Aorta (tissue), 5 donors: Measurements from ENCODE around the gene CAVIN3. TPM values are rescaled to one million over a fixed set of nuclear protein-coding genes. Genes with fewer than 3 reads are reported as not detected.

ENCODE experiments used
- ATAC-seq: fragments of 200-7000 bp; cut with Tn5 transposase; one replicate; pipeline ENCODE4 v1.9.1; 2022; ENCODE audit warnings: moderate library complexity; ENCODE audit not compliant: low FRiP score
- DNase-seq, 2 donors: peaks; one replicate each; pipeline ENCODE4 v3.0.0-alpha.2; 2020
- H3K27ac ChIP-seq, 2 donors: one replicate each; pipeline ENCODE4 v1.5.1; 2013; ENCODE audit warnings: low read length in 2 of 2, mild to moderate bottlenecking in 2 of 2, moderate library complexity in 2 of 2, control low read depth in 1 of 2, inconsistent platforms in 1 of 2, low read depth in 1 of 2
- H3K27me3 ChIP-seq, 2 donors: one replicate each; pipeline ENCODE4 v1.6.1; 2013; ENCODE audit warnings: control low read depth in 1 of 2, low read length in 1 of 2, mild to moderate bottlenecking in 1 of 2, moderate library complexity in 1 of 2; ENCODE audit not compliant: insufficient read depth in 2 of 2, control insufficient read depth in 1 of 2
- H3K36me3 ChIP-seq, 2 donors: one replicate each; pipeline ENCODE4 v1.6.1; 2013; ENCODE audit warnings: control low read depth in 1 of 2, low read length in 1 of 2, mild to moderate bottlenecking in 1 of 2; ENCODE audit not compliant: insufficient read depth in 2 of 2, control insufficient read depth in 1 of 2
- H3K4me1 ChIP-seq, 2 donors: one replicate each; pipeline ENCODE4 v1.6.1; 2013; ENCODE audit warnings: low read length in 2 of 2, control low read depth in 1 of 2, mild to moderate bottlenecking in 1 of 2, moderate library complexity in 1 of 2; ENCODE audit not compliant: insufficient read depth in 2 of 2, control insufficient read depth in 1 of 2
- H3K4me3 ChIP-seq, 2 donors: one replicate each; pipeline ENCODE4 v1.5.1; 2013; ENCODE audit warnings: low read length in 2 of 2, control low read depth in 1 of 2, mild to moderate bottlenecking in 1 of 2
- H3K9me3 ChIP-seq: one replicate; pipeline ENCODE4 v1.6.1; 2013; ENCODE audit warnings: mild to moderate bottlenecking, low read length; ENCODE audit not compliant: control insufficient read depth
- WGBS, 2 donors: extraction: QIAGEN DNeasy Blood & Tissue Kit; methylation state at CpG; one replicate each; pipeline ENCODE4 v1.1.7; 2013; 5-methylcytosine and 5-hydroxymethylcytosine counted together
- intact Hi-C, 2 donors: fragments of 100-400 bp; cut with DNase I; formaldehyde crosslinking; loops; one replicate each; pipeline versions ENCODE4 v1.14.2 to v1.15.0; 2022
- polyA plus RNA-seq, 2 donors: library from polyadenylated mRNA; stranded (reverse); fragments of 200-250 nt; gene quantifications; one replicate each; pipeline ENCODE4 v1.2.3, GENCODE V29; 2013
- total RNA-seq, 2 donors: library from RNA; stranded (reverse); fragmentation: NEBNext Ultra II Directional; extraction: Animal tissue kit (Norgen Biotek cat#: 25700); gene quantifications; one replicate each; pipeline ENCODE4 v1.2.1, GENCODE V29; 2021
- donor health status: healthy with polysubstance abuse.
- donor health status: Bipolar disorder and iron deficiency.
- donor health status: DM: no; HTN: no; CAD: no.
- donor health status: DM: no; HTN: no; CAD: no.
- donor health status: DM: yes; HTN: yes; CAD: no.

CAVIN3 gene
- total and polyA plus RNA-seq, 4 donors: 102 to 309 (median 172) TPM

GRCh38 chr11:6319704-6320410 is 444 bp downstream of the CAVIN3 start:
- peaks cover 0 to 5% of the 10 kb centered on the region in 2 donors for H3K4me1 ChIP-seq
- H3K4me3 ChIP-seq: peak overlapping the region; percentile 66 to 71
- no peaks in the 10 kb centered on the region for H3K9me3 ChIP-seq
- intact Hi-C loops: loop anchor here (1.0 to 5.0 kb wide), 3 partner anchors 32 to 68 kb away; no protein-coding TSS in a partner anchor
- 0 to 1% methylated on average over 46 to 50 of the region's 50 CpGs for WGBS, 2 donors
- ATAC-seq (peak; percentile 95), DNase-seq (peak; percentile 96)
- no peaks in the 10 kb centered on the region for H3K36me3 ChIP-seq
- H3K27me3 ChIP-seq: no peaks in the 10 kb centered on the region
- peak overlapping the region; percentile 88 to 99 for H3K27ac ChIP-seq

DNA sequence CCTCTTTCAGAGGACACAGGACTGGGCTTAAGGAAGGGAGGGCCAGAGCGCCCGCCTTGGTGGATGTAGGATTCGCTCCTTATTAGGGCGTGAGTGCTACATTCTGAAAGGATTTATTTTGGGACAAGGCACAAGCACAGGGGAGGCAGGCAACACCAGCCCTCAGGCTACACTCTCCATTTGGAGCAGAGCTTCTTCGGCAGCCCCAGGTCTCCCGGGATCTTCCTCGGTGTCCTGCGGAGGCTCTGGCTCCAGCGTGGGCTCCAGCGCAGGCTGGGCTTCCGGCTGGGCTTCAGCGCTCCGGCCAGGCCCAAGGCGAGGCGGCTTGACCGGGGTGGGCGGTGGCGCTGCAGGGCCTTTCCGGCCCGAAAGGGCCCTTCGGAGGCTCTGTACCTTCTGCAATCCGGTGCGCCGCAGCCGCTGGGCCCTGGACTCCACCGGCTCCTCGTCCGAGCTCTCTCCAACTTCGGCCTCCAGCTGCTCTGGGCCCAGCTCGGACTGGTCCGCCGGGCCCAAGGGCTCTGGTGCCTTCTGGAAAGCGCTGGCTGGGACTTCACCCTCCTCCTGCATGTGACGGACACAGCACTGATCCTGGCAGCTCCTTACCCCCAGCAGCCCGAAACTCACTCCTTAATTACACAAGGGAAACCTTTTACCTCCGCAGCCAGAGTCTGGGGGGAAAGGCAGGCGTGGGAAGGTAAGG is 1.1 kb downstream of the CAVIN3 start:
- peak overlapping the region; percentile 87 to 99 for H3K27ac ChIP-seq
- ATAC-seq (peak; percentile 67), DNase-seq (peak; percentile 72 to 87)
- H3K4me1 ChIP-seq: peaks cover 0 to 5% of the 10 kb centered on the region in 2 donors
- intact Hi-C loops: loop anchor here (1.0 to 5.0 kb wide), 3 partner anchors 33 to 67 kb away; no protein-coding TSS in a partner anchor
- no peaks in the 10 kb centered on the region for H3K9me3 ChIP-seq
- H3K4me3 ChIP-seq: peak overlapping the region; percentile 66 to 68
- WGBS, 2 donors: 0 to 2% methylated on average over 31 to 37 of the region's 37 CpGs
- H3K27me3 ChIP-seq: no peaks in the 10 kb centered on the region
- no peaks in the 10 kb centered on the region for H3K36me3 ChIP-seq

DNA sequence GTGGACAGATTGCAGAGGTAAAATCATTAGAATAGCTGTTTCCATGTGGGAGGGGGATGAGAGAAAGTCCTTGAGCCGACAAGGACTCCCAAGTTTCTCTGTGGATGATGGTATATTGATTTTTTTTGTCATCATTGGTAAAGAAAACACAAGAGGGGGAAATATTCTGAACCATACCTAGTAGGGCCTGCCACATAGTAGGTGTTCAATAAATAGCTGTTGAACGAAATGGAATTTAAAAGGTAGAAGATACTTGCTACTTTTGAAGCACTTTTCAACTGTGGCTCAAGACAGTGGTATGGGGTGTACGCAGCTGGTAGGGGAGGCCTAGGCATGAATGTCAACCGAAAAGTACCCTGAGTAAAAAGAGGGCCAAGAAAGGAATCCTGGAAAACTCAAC is 2.1 kb downstream of the CAVIN3 start:
- intact Hi-C loops: loop anchor here (1.0 to 5.0 kb wide), 3 partner anchors 34 to 83 kb away; no protein-coding TSS in a partner anchor
- H3K27ac ChIP-seq: peak overlapping the region; percentile 87 to 99
- H3K4me3 ChIP-seq: peak overlapping the region in 1 of 2 donors; percentile 68
- DNase-seq (no peak), ATAC-seq (no peak)
- WGBS, 2 donors: 55 to 60% methylated on average over 4 of the region's 4 CpGs
- H3K9me3 ChIP-seq: no peaks in the 10 kb centered on the region
- H3K36me3 ChIP-seq: no peaks in the 10 kb centered on the region
- no peaks in the 10 kb centered on the region for H3K27me3 ChIP-seq
- peaks cover 0 to 5% of the 10 kb centered on the region in 2 donors for H3K4me1 ChIP-seq

- no peak overlapping the region for H3K4me3 ChIP-seq
- H3K9me3 ChIP-seq: no peaks in the 10 kb centered on the region
- peak; percentile 73 to 79 for DNase-seq
- no peaks in the 10 kb centered on the region for H3K4me1 ChIP-seq
- H3K36me3 ChIP-seq: no peaks in the 10 kb centered on the region
- no peak for ATAC-seq
- intact Hi-C loops: loop anchor here (2.0 to 5.0 kb wide), 3 partner anchors 36 to 65 kb away; no protein-coding TSS in a partner anchor
- 1% methylated on average over 10 of the region's 10 CpGs for WGBS, 2 donors
- H3K27ac ChIP-seq: no peak overlapping the region
- H3K27me3 ChIP-seq: no peaks in the 10 kb centered on the region
These were observed 4.4 kb downstream of the CAVIN3 start for GRCh38 chr11:6315811-6316425.

DNA sequence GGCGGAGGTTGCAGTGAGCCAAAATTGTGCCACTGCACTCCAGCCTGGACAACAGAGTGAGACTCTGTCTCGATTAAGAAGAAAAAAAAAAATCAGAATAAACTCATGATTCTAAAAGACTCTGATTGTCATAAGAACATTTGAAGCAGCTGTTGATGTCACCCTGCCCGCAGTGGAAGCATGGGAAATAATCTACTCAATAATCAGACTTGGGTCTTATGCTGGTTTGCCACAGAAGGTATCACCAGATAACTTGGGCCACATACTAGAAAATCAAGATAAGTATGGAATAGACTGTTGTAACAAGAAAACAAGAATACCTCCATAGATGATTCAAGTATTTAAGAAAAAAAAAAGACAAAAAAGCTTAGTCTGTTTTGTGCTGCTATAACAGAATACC is 8.2 kb downstream of the CAVIN3 start:
- intact Hi-C loops: no loop called here
- no peak for ATAC-seq

DNA sequence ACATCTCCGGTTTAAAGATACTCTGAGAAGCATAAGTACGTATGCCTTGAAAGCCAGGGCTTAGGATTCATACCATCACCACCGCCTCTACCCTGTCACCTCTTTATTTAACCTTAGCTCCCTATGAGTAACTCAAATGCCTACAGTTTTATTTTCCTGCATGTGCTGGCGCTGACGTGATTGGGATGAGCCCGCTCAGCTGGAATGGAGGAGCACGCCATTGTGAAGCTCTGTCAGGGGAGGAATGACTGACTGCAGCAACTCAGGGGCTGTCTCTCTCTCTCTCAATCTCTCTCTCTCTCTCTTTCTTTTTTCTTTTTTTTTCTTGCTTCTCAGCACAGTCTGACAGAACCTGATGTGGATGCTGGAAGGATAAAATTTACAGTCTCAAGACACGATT is 12.4 kb downstream of the CAVIN3 start:
- Histone ChIP-seq H3K36me3 (no peaks in the 10 kb centered on the region), H3K4me3 (no peak overlapping the region), H3K9me3 (no peaks in the 10 kb centered on the region), H3K4me1 (no peaks in the 10 kb centered on the region), H3K27me3 (no peaks in the 10 kb centered on the region), H3K27ac (no peak overlapping the region)
- intact Hi-C loops: no loop called here
- no peak for ATAC-seq
- no peak for DNase-seq
- WGBS, 2 donors: 76 to 80% methylated on average over 8 of the region's 8 CpGs

More for the DNA sequence above, 8.2 kb downstream of the CAVIN3 start:
- WGBS, 2 donors: 92 to 93% methylated on average over 3 of the region's 3 CpGs
- H3K36me3 ChIP-seq: no peaks in the 10 kb centered on the region
- DNase-seq: no peak
- H3K9me3 ChIP-seq: no peaks in the 10 kb centered on the region
- no peaks in the 10 kb centered on the region for H3K27me3 ChIP-seq
- H3K27ac ChIP-seq: no peak overlapping the region
- no peaks in the 10 kb centered on the region for H3K4me1 ChIP-seq
- no peak overlapping the region for H3K4me3 ChIP-seq

DNA sequence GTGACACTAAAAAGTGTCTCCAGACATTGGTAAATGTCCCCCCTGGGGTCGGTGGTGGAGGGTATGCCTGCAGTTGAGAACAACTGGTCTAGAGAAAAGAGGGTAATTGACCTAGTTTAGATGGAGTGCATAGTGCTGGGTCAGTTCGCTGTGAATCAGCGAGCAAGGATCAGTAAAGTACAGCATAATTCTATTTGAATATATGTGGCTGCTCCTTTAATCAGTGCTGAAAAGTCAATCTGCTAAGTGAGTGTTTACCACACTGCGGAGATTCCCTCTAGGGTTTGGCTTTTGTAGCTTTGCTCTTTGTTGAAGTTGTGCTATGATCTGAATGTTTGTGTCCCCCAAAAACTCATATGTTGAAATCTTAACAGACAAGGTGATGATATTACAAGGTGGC is 15.0 kb downstream of the CAVIN3 start:
- Histone ChIP-seq H3K36me3 (no peaks in the 10 kb centered on the region), H3K27ac (no peak overlapping the region), H3K4me3 (no peak overlapping the region), H3K27me3 (no peaks in the 10 kb centered on the region), H3K9me3 (no peaks in the 10 kb centered on the region), H3K4me1 (no peaks in the 10 kb centered on the region)
- intact Hi-C loops: no loop called here
- no peak for DNase-seq
- ATAC-seq: no peak
- 71 to 74% methylated on average over 4 of the region's 4 CpGs for WGBS, 2 donors

- H3K36me3 ChIP-seq: no peaks in the 10 kb centered on the region
- 89 to 91% methylated on average over 6 of the region's 6 CpGs for WGBS, 2 donors
- H3K4me1 ChIP-seq: no peaks in the 10 kb centered on the region
- no peaks in the 10 kb centered on the region for H3K9me3 ChIP-seq
- no peak overlapping the region for H3K27ac ChIP-seq
- H3K4me3 ChIP-seq: no peak overlapping the region
- no peak for DNase-seq
- intact Hi-C loops: no loop called here
- no peak for ATAC-seq
- no peaks in the 10 kb centered on the region for H3K27me3 ChIP-seq
These were observed 16.6 kb downstream of the CAVIN3 start for GRCh38 chr11:6303661-6304060.
